Muscle of back (tissue), 11 donors: ENCODE data around the gene DYSF. TPM values are rescaled to one million over a fixed set of nuclear protein-coding genes. Genes with fewer than 3 reads are reported as not detected.

Source experiments
- DNase-seq, 3 donors: peaks; one replicate each; pipeline versions ENCODE4 v3.0.0 to v3.0.0-alpha.2; 2013
- polyA plus RNA-seq, 10 donors: library from polyadenylated mRNA; unstranded; fragments of 120-200 nt; gene quantifications; one replicate each; pipeline ENCODE4 v1.2.1, GENCODE V29; 2013; ENCODE audit not compliant: insufficient read length in 10 of 10

DYSF gene
- polyA plus RNA-seq, 10 donors: 75.3 to 143 (median 114) TPM

DNA sequence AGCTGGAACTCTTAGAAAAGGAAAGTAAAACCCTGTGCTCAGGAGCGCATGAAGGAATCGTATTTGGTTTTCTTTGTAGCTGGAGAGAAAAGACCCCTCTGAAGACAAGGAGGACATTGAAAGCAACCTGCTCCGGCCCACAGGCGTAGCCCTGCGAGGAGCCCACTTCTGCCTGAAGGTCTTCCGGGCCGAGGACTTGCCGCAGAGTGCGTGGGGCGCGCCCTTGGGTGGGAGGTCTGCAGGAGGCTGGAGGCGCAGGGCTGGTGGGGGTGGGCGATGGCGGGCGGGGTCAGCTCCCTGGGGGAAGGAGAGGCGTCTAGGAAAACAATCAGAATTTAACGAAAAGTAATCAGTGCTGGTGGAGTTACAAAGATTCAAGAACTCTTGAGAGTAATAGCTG, 72.8 kb downstream of the DYSF start:
- no peak for DNase-seq

DNA sequence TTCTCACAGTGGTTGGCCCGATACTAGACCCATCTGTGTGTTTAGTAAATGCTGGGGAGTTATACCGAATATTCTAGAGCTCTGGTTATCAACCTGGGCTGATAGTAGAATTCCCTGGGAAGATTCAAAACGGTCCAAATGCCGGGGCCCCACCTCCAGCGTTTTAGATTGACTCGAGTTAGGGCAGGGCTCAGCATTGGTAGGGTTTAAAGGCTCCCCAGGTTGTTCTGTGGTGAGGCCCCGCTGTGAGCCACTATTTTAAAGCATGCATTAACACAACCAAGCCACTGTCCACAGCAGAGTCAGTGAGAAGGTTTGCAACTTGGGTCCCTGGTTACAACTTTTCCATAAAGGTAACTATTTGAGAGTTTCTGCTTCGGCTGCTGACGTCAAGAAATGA, 73.6 kb downstream of the DYSF start:
- no peak for DNase-seq

DNA sequence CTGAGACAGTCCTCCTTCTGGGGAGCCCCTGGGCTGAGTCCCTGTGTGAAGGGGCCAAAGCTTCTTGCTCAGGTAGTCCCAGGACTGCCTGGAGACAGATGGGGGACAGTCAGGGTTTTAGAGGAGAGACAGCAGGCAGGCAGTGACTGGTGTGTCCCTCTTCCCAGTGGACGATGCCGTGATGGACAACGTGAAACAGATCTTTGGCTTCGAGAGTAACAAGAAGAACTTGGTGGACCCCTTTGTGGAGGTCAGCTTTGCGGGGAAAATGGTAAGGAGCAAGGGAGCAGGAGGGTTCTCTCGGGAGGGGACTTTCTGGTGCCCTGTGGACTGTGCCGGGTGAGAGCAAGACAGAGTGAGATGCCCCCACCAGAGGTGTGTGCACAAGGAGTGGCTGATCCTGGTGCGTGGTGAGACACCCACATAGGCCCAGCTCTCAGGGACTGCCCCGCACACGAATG, 74.8 kb downstream of the DYSF start:
- no peak for DNase-seq

DNA sequence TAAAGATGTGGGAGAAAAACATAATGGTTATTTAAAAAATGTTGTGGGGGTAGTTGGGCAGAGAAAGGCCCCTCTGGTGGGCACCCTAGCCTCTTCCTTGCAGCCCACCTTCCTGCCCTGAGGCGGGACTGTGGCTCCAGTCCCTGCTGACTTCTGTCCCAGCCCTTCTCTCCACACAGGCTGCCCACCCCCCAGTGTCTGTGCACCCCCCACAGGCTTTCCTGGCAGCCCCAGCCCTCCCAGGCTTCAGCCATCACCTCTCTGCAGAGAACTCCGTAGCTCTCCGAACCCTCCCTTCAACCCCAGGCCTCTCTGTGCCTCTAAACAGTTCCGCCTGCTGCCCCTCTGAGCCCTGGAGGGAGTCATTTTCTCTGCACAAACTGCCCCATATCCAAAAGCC, 75.4 kb downstream of the DYSF start:
- no peak for DNase-seq

DNA sequence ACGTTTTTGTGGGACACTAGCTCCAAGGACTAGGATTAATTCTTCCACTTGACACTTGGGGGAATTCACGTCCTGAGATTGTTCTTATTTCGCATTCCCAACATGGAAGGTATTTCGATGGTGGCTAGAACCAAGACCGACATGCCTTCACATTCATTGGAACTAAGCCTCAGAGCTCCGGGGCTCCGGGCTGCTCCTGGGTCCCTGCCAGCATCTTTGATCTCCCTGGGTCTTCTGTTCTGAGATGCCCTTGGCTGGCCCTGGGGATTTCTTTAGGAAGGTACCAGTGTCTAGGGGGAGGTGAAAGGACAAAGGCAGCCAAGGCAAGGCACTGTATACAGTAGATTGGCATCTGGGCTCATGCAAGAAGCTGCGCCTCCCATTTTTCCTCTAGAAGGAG, 76.8 kb downstream of the DYSF start:
- DNase-seq: no peak

DNA sequence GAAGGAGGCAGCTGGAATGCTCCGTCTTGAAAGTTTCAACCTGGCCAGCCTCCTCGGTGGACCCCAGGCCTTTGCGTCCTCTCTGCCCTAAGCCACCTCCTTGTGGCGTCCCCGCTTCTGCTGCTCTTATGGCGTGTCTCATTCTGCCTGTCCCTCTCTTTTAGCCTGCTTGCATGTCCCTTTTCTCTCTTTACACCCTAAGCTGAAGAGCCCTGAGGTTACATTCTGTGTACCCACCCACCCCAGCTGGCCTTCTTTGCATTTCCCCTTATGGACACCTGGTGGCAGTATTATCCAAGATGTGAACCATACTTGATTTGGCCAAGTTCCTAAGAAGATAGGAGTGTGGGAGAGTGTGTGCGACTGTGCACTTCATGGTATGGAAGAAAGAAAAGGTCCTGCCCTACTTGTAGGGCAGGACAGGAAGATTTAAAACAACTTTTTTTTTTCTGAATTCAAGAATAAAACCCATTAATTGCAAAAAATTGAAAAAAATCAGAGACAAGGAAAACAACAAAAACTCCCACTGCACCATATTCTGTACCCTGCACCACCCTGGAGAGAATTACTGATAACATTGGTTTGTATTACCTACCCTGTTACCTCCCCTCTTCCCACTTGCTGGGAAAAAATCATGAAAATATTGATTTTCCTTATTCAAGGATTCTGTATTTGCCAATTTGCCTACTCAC, 77.4 kb downstream of the DYSF start:
- DNase-seq: peak; percentile 21 to 47 (median 33)

DNA sequence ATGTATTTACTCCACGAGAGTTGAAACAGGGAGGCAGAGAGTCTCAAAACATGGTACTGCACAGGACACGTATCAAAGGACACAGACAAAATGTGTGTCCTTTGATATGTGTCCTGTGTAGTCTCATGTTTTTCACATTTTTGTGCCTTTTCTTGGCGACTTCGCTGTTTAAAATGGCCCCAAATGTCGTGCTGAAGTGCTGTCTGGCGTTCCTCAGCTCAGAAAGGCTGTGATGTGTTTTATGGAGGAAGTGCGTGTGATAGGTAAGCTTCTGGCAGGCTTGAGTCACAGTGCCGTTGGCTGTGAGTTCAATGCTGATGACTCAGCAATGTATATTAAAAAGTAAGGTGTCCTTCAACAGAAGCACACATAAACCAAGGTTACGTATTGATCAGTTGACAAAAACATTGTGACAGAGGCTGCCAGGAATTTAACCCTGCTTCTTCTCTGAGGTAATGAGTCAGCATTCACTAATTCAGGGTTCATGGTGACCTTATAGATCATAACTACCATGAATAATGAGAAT, 78.2 kb downstream of the DYSF start:
- peak in 1 of 3 donors; percentile 16 for DNase-seq

DNA sequence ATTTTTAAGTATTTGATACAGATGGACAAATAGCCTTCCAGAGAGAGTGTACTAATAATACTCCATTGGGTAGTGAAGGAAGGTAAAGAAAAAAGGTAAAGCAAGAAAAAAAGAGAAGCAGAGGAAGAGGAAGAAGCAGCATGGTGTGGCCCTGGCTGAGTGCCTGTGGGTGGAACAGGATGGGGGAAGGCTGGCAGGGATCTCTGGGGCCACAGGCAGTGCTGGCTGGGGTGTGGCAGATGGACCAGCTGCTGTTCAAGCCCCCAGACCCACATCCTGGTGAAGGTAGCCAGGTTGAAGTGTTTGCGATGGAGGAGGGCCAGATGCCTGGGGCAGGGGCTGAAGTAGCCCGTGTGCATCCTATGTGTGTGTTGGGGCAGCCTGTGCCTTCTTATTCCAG, 79.0 kb downstream of the DYSF start:
- DNase-seq: no peak

DNA sequence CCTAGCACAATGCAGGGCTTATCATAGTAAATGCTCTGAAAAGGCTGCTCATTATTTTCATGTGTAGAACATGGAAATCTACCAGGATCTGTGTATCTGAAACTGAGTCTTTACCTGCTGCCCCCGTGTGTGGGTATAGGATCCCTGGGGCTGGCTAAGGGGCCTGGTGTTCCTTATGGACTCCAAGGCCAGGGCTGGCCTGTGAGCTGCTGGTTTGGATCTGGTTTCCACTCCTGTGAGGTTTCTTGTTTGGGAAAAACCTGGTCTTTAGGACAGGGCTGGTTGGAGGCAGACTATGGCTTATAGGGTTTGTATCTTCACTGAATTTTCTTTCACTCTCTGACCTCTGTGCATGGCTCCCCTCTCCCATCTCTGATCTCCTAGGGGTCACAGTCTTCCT, 80.8 kb downstream of the DYSF start:
- DNase-seq: no peak

DNA sequence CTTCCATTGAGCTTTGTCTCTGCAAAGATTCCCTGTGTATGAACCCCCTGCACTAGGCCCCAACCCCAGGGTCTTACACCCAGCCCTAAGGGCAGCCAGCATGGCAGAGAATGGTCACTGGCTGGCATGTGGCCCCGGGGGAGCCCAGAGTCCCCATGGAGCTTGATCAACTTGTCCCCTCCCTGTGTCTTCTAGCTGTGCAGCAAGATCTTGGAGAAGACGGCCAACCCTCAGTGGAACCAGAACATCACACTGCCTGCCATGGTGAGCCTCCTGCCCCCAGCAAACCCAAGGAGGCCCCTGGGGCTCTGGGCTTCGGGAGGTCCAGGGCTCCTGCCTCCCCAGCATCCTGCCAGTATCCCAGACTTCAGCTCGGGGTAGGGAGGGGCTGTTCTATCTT, 81.5 kb downstream of the DYSF start:
- no peak for DNase-seq

DNA sequence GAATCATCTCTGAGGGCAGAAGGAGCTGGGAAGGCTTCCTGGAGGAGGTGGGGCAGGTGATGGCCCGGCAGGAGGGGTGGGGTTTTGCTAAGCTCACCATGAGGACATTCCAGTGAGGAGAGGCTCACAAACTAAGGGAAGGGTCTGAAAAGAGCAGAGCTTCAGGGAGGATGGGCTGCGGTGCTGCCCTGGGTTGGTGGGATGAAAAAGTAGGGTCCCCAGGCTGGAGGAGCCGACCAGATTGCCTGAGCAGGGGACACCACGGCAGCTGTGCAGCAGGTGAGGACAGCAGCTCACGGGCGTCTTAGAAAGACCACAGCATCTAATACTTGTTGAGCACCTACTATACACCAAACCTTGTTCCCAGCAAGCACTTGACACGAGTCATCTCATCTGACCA, 82.2 kb downstream of the DYSF start:
- DNase-seq: no peak

DNA sequence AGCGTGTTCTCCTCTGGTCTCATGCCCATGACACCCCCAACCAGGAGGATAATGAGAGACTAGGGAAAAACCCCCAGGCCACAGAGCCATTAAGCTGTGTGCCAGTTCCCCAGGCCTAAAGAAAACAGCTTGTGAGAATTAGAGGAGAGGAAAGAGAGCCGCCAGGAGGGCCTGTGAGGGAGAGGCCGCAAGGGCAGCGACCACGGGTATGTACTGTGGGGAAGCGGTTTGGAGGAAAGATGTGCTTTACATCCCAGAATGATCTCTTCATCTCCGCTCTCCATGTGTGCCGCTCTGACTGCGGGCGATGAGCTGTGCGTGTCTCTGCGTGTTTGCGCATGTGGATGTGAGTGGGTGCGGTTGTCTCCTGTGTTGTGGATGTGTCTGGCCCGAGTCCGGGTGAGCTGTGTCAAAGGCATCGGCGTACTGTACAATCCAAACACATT, 82.9 kb downstream of the DYSF start:
- no peak for DNase-seq

DNA sequence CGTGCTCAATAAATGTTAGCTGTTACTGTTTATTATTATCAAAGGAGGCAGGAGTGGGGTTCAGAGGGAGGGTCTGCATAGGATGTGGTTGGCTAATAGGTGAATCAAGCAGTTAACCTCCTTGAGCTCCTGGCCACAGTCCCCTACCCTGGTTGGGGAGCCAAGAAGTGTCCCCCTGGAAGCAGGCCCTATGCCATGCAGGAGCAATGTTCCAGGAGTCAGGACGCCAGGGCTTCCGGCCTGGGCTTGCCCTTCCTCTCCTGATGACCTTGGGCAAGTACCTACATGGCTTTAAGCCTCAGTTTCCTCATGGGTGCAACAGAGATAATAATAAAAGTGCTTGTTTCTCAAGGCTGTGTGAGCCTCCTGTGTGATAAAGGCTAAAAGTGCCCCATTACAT, 84.9 kb downstream of the DYSF start:
- DNase-seq: no peak

DNA sequence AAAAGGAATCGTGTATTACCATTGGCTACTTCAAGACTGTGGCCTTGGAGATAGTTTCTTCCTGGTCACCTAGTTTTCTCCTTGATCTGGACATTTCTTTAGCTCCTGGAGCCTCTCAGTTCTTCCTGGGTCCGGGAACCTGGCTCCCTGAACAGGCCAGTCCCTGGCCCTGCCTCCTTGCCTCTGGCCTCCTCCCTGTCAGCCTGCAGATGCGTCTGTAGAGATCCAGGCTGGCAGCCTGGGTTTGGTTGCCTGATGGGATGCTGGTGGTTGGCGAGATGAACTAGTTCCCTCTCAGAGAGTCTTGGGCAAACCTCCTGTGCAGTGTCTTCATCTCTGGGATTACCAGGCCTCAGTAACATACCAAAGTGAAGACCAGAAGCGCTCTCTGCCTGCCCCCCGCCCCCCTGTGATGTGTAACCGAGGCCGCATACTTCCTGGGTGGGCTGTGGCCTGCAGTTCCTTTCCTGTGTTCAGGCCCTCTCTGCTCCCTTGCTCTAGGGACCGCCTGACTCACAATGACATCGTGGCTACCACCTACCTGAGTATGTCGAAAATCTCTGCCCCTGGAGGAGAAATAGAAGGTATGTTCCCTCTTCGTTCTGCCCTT, 85.4 kb downstream of the DYSF start:
- DNase-seq: no peak

DNA sequence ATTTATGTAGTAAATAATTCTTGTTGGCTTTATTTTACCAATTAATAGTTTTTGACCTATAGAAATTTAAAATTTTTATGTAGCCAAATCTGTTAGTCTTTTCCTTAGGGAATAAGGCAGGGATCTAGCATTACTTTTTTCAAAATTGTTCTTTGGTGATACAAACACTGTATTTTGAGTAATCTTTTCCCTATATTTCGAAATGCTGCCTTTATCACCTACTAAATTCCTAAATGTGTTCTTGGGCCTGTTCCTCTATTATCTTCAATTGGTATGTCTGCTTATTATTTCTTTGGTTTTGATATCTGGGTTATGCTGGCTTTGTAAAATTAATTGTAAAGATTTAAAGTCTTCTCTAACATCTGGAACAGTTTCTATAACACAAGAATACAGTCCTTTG, 87.5 kb downstream of the DYSF start:
- no peak for DNase-seq

DNA sequence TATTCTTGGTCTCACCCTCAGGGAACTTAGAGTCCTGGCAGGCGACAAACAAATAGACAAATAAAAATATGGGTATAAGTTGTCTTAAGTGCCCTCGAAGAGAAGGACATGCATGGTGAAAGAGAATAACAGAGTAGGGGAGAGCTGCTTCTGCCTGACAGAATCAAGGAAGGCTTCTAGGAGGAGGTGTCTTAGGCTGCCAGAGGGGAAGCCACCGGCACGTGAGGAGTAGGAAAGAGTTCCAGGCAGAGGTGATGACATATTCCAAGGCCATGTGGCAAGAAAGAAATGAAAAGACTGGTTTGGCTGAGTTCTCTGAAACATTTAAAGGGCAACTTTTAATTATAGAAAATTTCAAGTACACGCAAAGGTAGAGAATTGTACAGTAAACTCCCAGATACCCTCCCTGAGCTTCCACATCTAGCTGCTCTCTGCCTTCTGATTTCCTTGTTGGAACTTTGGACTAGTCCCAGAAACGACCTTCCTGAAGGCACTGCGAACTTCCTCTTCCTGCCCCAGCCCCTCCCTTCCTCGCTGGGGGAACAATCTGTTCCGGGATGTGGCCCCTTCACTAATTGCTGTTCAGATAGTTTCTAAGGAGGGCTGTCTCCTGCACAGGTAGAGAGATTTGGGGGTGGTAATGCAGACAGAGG, 91.7 kb downstream of the DYSF start:
- DNase-seq: no peak

DNA sequence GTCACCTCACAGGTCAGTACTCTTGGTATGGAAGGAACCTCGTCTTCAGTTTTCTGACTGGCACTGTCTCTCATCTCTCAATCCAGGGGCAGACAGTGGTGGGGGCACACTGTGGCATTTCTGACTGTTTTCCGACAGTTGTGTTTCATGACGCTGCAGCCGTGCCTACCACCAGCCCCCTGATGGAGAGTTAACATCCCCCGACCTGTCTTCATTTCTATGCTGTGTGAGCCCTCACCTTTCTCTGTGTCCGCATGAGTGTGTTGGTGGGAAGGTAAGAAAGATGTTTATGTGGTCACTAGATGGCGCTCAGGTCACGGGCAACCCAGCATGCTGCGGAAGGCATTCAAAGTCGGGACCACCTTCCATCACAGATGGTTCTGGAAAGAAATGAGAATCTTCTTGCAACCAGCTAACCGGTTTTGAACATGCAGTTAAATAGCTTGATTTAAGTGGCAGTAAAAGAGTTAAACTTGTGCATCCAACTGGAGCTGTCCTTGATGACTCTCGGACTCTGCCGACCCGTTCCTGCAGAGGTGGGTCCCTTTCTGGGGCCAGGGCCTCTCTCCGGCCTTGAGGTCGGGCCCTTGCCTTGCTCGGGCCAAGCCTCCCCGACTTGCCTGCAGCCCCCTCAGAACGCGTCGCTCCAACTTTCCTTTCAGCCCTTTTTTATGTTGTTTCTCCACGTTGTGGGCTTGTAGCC, 92.4 kb downstream of the DYSF start:
- peak; percentile 47 to 86 (median 79) for DNase-seq

DNA sequence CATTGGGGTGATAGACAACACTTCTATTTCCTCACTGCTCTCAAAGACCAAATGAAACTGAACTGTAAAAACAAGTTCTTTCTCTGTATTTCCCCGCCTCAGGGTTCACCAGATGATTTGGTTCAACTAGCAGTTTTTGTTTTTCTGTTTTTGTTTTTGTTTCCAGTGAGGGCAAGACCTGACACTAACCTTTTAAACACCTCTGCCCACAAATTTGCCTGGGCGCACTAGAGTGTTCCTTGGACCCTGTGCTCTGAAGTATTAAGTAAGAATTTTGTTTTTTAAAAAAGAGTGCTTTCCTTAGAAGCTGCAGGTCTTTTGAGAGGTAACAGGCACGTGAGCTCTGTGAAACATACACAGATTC, 92.9 kb downstream of the DYSF start:
- no peak for DNase-seq

DNA sequence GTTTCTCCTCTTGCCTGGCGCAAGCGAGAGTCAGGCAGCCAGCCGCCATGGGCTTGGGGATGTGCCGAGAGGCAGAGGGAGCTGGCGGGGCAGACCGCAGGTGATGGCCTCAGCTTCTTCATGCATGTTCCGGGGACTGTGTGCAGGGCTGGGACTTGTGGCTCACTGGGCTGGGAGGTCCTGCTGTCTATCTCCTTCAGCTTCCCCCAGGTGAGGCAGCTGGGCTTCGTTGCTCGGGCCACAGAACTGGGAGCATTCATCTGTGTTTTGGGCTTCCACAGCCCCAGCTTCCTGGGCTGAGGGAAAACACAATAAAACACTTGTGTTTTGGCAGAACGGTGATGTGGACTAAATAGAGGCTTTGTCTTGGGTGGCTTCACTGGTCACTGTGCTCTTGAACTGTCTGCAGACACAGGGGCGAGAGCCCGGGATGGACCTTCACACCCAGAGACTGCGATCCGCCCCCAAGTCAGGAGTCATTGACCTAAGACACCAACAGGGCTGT, 93.5 kb downstream of the DYSF start:
- no peak for DNase-seq

DNA sequence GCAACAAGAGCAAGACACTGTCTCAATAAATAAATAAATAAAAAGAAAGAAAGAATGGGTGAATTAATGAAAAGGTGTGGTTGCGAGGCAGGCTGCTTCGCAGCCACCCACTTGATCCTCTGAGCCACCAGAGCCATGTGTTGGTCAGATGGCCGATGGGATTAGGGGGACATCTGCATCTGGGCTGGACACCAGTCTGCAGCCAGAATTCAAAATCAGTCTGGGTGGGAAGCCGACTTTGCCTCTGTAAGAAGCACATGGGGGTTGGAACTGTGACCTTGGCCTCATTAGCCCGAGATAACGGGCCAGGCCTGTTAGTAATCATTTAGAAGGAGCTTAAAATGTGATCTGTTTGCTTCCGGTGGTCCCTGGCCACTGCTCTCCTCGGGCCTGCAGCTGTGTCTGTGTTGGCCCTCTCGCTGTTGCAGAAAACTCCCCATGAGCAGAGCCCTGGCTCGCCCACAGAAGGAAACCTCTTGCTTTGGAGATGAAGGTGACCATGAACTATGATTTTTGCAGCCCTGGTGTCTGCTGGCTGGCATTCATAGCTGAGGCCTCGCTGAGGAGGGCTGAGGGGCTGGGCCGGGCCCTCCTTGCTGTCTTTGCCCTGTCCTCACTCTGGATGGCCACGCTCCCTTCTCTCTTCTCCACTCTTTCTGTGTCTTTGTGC, 94.4 kb downstream of the DYSF start:
- DNase-seq: no peak

DNA sequence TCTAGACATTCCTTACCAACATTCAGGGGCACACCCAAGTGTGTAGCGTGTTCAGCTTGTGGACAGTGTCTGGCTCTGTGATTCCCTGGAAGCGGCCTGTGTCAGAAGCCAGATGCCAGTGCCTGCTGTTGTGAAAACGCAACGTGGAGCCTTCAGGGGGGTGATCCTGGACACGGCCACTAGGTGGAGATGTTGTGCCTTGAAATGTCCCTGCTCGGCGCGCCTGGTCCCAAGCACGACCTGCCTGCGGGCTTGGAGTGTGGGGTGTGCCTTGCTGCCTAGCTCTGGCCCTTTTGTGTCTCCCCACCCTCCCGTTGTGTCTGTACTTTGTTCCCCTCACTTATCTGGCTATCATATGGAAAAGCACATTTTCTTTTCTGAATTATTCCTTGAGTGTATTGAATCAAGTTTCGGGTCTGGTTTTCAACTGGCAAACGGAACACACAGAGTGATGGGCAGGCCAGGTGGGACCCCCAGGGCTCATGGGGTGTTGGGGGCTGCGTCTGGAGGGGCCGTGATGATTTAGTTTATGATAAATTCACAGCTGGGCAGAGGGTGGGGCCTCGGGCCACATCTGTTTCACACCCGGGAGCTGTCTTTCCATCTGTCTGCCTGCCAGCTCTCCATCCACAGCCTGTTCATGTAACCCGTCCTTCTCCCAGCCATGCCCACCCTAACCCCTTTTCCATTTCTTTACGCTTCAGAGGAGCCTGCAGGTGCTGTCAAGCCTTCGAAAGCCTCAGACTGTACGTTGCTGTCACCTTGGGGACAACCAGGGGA, 95.5 kb downstream of the DYSF start:
- DNase-seq: peak; percentile 33 to 76 (median 58)
